ENCODE results near the gene DNAJC5.

Gene DNAJC5

GRCh38 chr20:63885264-63886053 is 9.5 kb upstream of the DNAJC5 start:
- no peak overlapping the region for H3K4me3 ChIP-seq (ENCODE audit: low read length)
- DNase-seq (ENCODE audit: low read depth) = no peak
- TF ChIP-seq, protein P1, sequence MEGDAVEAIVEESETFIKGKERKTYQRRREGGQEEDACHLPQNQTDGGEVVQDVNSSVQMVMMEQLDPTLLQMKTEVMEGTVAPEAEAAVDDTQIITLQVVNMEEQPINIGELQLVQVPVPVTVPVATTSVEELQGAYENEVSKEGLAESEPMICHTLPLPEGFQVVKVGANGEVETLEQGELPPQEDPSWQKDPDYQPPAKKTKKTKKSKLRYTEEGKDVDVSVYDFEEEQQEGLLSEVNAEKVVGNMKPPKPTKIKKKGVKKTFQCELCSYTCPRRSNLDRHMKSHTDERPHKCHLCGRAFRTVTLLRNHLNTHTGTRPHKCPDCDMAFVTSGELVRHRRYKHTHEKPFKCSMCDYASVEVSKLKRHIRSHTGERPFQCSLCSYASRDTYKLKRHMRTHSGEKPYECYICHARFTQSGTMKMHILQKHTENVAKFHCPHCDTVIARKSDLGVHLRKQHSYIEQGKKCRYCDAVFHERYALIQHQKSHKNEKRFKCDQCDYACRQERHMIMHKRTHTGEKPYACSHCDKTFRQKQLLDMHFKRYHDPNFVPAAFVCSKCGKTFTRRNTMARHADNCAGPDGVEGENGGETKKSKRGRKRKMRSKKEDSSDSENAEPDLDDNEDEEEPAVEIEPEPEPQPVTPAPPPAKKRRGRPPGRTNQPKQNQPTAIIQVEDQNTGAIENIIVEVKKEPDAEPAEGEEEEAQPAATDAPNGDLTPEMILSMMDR (conservative IDR thresholded peaks at IDR 0.05; ENCODE audit: low read length) = no peak

GRCh38 chr20:63886054-63886419 is 8.9 kb upstream of the DNAJC5 start:
- DNase-seq (ENCODE audit: low read depth) = no peak
- TF ChIP-seq, protein P1 (conservative IDR thresholded peaks at IDR 0.05; ENCODE audit: low read length) = no peak
- no peak overlapping the region for H3K4me3 ChIP-seq (ENCODE audit: low read length)

GRCh38 chr20:63886921-63887320 is 8.0 kb upstream of the DNAJC5 start:
- H3K4me3 ChIP-seq (ENCODE audit: low read length) = no peak overlapping the region
- TF ChIP-seq, protein P1 (conservative IDR thresholded peaks at IDR 0.05; ENCODE audit: low read length) = no peak
- no peak for DNase-seq (ENCODE audit: low read depth)

DNA sequence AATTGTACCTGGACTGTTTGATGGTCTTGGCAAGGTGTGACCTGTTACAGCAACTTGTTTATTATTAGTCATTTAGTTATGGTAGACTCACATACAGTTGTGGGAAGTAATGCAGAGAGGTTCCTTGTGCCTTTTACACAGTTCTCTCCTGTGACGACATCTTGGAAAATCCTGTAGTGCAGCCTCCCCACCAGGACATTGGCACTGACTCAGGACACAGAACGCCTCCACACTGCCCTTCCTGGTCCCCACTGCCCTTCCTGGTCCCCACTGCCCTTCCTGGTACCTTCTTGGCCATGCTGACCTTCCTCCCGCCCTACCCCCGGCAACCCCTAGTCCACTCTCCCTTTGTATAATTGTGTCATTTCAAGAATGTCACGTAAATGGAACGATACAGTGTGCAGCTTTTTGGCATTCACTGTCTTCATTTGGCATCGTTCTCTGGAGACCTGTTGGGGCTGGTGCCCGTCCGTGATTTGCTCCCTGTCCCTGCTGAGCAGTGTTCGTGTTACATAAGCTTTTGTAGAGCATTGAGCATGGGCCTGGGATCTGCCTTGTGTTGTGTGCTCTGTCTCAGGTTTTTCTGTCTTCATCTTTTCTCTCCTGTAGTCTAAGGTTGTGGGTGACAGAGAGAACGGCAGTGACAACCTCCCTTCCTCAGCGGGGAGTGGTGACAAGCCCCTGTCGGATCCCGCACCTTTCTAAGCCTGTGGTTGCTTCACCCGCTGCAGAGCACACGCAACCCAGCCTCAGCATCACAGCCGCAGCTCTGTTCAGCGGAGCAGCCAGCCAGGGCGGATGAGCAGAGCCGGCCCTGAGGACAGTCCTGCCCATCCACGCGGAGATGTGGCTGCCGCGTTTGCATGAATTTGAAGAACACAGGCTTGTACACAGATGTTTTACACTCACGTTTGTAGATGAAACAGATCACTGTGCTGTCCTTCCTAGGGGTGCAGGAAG is 5.4 kb upstream of the DNAJC5 start:
- H3K4me3 ChIP-seq (ENCODE audit: low read length) = no peak overlapping the region
- TF ChIP-seq, protein P1 (conservative IDR thresholded peaks at IDR 0.05; ENCODE audit: low read length) = no peak
- DNase-seq (ENCODE audit: low read depth) = no peak

- peak; percentile 8 for DNase-seq (ENCODE audit: low read depth)
- no peak overlapping the region for H3K4me3 ChIP-seq (ENCODE audit: low read length)
- TF ChIP-seq, protein P1 (conservative IDR thresholded peaks at IDR 0.05; ENCODE audit: low read length) = no peak
These were observed 4.7 kb upstream of the DNAJC5 start for GRCh38 chr20:63890201-63890576.

DNA sequence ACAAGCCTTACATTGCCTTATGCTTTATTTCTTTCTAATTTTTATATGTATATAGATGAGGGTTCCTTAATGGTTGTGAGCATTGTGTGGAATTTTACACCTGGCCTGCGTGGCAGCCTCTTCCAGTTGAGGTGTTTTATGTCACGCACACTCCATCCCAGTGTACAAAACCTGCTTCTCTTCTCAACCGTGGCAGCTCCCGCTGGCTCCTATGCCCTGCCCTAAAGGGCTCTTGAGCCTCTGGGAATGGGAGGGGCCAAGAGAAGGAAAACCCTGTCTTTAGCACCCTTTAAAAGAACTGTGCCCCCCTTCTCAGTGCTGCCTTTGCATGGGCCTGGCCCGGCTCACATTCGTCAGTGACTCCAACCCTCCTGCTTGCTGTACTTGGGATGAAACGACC is 4.3 kb upstream of the DNAJC5 start:
- TF ChIP-seq, protein P1 (conservative IDR thresholded peaks at IDR 0.05; ENCODE audit: low read length) = no peak
- H3K4me3 ChIP-seq (ENCODE audit: low read length) = no peak overlapping the region
- no peak for DNase-seq (ENCODE audit: low read depth)
